Activated CD4-positive, alpha-beta T cell treated with anti-CD3 and anti-CD28 coated beads, Interleukin-10, Interleukin-2, amounts not matched to agents 100 ng/mL and 50 ng/mL, durations not matched to agents 16 hours and 8 hours (primary cell): Measurements from ENCODE around the gene CIAO3.
A peak's percentile ranks its signal among the peaks of the same experiment; 100 is the strongest.
"Not testable (repeated sequence)": the region's sequence is repeated elsewhere in the genome, so short reads cannot be mapped to it uniquely, and the experiment has no call there.

Source experiments
- DNase-seq: peaks from one replicate; pipeline ENCODE4 v3.0.0-alpha.2; 2020

The CIAO3 gene

GRCh38 chr16:740764-741505 lies at the start of gene CIAO3:
Gene CIAO3 (minus strand): TSS chr16:740997. CDS start chr16:740985, 12 bp downstream.
- DNase-seq, result peak; percentile 94

- no peak for DNase-seq
Observed at GRCh38 chr16:790086-790485, 49.3 kb upstream of the CIAO3 start.

GRCh38 chr16:789191-789850 lies 48.5 kb upstream of the CIAO3 start:
- DNase-seq, result no peak

GRCh38 chr16:788399-789126 lies 47.8 kb upstream of the CIAO3 start, which contains the start of gene CHTF18:
Gene CHTF18 (plus strand): TSS chr16:788620. CDS start chr16:788685, 65 bp downstream.
- peak; percentile 96 for DNase-seq

- no peak for DNase-seq
Observed at GRCh38 chr16:787978-788398, 47.2 kb upstream of the CIAO3 start, which contains the start of gene RPUSD1. Gene RPUSD1 (minus strand): TSS chr16:788381. CDS start chr16:787737, 644 bp downstream.

GRCh38 chr16:787321-787966 lies 46.6 kb upstream of the CIAO3 start:
- no peak for DNase-seq

- DNase-seq, result peak; percentile 80
Observed at GRCh38 chr16:785563-786535, 45.1 kb upstream of the CIAO3 start.

GRCh38 chr16:784431-784830 lies 43.6 kb upstream of the CIAO3 start:
- DNase-seq, result no peak

- no peak for DNase-seq
Observed at GRCh38 chr16:783404-784161, 42.8 kb upstream of the CIAO3 start.

GRCh38 chr16:782766-783403 lies 42.1 kb upstream of the CIAO3 start:
- no peak for DNase-seq

GRCh38 chr16:782258-782657 lies 41.5 kb upstream of the CIAO3 start:
- DNase-seq, result no peak

GRCh38 chr16:781346-782010 lies 40.7 kb upstream of the CIAO3 start:
- no peak for DNase-seq

GRCh38 chr16:780296-780695 lies 39.5 kb upstream of the CIAO3 start:
- DNase-seq, result no peak

- DNase-seq, result no peak
Observed at GRCh38 chr16:779561-779960, 38.8 kb upstream of the CIAO3 start.

- DNase-seq, result no peak
Observed at GRCh38 chr16:778909-779527, 38.2 kb upstream of the CIAO3 start.

- DNase-seq, result no peak
Observed at GRCh38 chr16:778447-778846, 37.6 kb upstream of the CIAO3 start.

GRCh38 chr16:777826-778225 lies 37.0 kb upstream of the CIAO3 start:
- DNase-seq, result no peak

GRCh38 chr16:776824-777223 lies 36.0 kb upstream of the CIAO3 start:
- no peak for DNase-seq

- DNase-seq, result not testable (repeated sequence)
Observed at GRCh38 chr16:776298-776697, 35.5 kb upstream of the CIAO3 start.
